Lung (tissue), 12 donors: ENCODE measurements around the gene RASAL2. TPM values are rescaled to one million over a fixed set of nuclear protein-coding genes. Genes with fewer than 3 reads are reported as not detected.

ENCODE experiments used
- ATAC-seq: fragments of 200-7000 bp; cut with Tn5 transposase; one replicate; pipeline ENCODE4 v1.9.1; 2020; ENCODE audit warnings: moderate number of reproducible peaks; ENCODE audit not compliant: insufficient read depth, low FRiP score
- DNase-seq, 3 donors: peaks; one replicate each; pipeline ENCODE4 v3.0.0-alpha.2; 2013 to 2017
- H3K27ac ChIP-seq, 2 donors: one replicate each; pipeline ENCODE4 v1.5.1; 2013; ENCODE audit warnings: mild to moderate bottlenecking in 2 of 2, moderate library complexity in 2 of 2, control low read depth in 1 of 2, inconsistent platforms in 1 of 2, low read depth in 1 of 2, low read length in 1 of 2
- H3K27me3 ChIP-seq, 3 donors: one replicate each; pipeline ENCODE4 v1.5.1; 2013; ENCODE audit warnings: low read length in 2 of 3; ENCODE audit not compliant: control insufficient read depth in 3 of 3, insufficient read depth in 3 of 3
- H3K36me3 ChIP-seq, 4 donors: one replicate each; pipeline ENCODE4 v1.5.1; 2013; ENCODE audit warnings: low read length in 4 of 4, mild to moderate bottlenecking in 1 of 4, moderate library complexity in 1 of 4; ENCODE audit not compliant: control insufficient read depth in 4 of 4, insufficient read depth in 4 of 4
- H3K4me1 ChIP-seq, 5 donors: one replicate each; pipeline ENCODE4 v1.5.1; 2013; ENCODE audit warnings: low read length in 5 of 5, mild to moderate bottlenecking in 2 of 5, moderate library complexity in 1 of 5; ENCODE audit not compliant: control insufficient read depth in 5 of 5, insufficient read depth in 5 of 5
- H3K4me3 ChIP-seq: one replicate; pipeline ENCODE4 v1.5.1; 2013; ENCODE audit warnings: mild to moderate bottlenecking, control low read depth, moderate library complexity
- H3K9ac ChIP-seq, 2 donors: one replicate each; pipeline ENCODE4 v1.5.1; 2013; ENCODE audit warnings: low read length in 2 of 2, control low read depth in 1 of 2; ENCODE audit not compliant: insufficient read depth in 1 of 2
- H3K9me3 ChIP-seq, 4 donors: one replicate each; pipeline ENCODE4 v1.5.1; 2013; ENCODE audit warnings: low read length in 3 of 4, mild to moderate bottlenecking in 1 of 4, moderate library complexity in 1 of 4; ENCODE audit not compliant: control insufficient read depth in 4 of 4, insufficient read depth in 3 of 4
- WGBS, 2 donors: extraction: QIAGEN DNeasy Blood & Tissue Kit; methylation state at CpG; one replicate each; pipeline ENCODE4 v1.1.7; 2013; 5-methylcytosine and 5-hydroxymethylcytosine counted together
- polyA plus RNA-seq, 2 donors: library from polyadenylated mRNA; stranded (reverse); fragments of 200-250 nt; gene quantifications; one replicate each; pipeline ENCODE4 v1.2.1, GENCODE V29; 2013
- total RNA-seq, 2 donors: library from RNA; depleted of rRNA in 1 of 2; stranded (reverse); fragments of >200 nt in 1 of 2; gene quantifications; one replicate each; pipeline ENCODE4 v1.2.1, GENCODE V29; 2014 to 2021
- TF ChIP-seq, protein P1 (sequence below): IDR thresholded peaks from 2 replicates; pipeline ENCODE4 v1.5.1; 2012; ENCODE audit warnings: mild to moderate bottlenecking; ENCODE audit errors: control extremely low read depth, extremely low read depth
- donor health status: control.
- donor health status: control.
- donor health status: Bipolar disorder and iron deficiency.
- donor health status: healthy.
- donor health status: DM: yes; HTN: yes; CAD: no.

Gene RASAL2
- total and polyA plus RNA-seq, 4 donors: 4.9 to 34.8 (median 15.8) TPM

DNA sequence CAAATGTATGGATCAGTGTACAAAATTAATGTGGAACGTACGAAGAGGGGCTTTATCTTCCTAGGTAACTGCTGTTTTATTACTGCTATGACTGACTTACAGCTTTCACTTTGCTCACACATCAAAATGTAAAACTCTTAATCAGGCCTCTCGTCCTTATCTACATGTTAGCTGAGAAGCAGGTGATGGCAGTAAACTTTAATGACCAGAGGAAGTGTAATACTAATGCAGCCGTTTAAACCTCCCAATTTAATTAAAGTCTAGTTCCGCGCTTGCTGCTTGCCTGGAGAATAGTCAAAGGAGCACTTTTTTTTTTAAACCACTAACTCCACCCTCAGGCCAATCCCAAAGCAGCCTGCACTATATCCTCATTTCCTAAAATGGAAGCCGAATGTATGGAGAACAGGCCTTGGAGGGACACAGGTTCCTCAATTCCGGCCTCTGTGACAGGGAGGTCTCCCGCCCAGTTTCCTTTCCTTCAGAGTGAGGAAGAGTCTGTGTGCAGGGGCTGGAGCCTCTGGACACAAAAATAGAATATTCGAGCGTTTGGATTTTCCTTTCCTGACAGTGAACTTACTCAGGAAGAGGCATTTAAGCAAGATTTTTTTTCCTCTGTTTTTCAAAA, 36.7 kb upstream of the RASAL2 start:
- Histone ChIP-seq H3K9me3 (no peaks in the 10 kb centered on the region), H3K36me3 (no peaks in the 10 kb centered on the region), H3K9ac (no peak overlapping the region), H3K4me1 (peaks cover 0 to 43% (median 13%) of the 10 kb centered on the region in 5 donors), H3K27me3 (no peaks in the 10 kb centered on the region), H3K4me3 (no peak overlapping the region), H3K27ac (peak overlapping the region; percentile 73 to 85)
- 57 to 69% methylated on average over 11 of the region's 11 CpGs for WGBS, 2 donors
- TF ChIP-seq, protein P1, sequence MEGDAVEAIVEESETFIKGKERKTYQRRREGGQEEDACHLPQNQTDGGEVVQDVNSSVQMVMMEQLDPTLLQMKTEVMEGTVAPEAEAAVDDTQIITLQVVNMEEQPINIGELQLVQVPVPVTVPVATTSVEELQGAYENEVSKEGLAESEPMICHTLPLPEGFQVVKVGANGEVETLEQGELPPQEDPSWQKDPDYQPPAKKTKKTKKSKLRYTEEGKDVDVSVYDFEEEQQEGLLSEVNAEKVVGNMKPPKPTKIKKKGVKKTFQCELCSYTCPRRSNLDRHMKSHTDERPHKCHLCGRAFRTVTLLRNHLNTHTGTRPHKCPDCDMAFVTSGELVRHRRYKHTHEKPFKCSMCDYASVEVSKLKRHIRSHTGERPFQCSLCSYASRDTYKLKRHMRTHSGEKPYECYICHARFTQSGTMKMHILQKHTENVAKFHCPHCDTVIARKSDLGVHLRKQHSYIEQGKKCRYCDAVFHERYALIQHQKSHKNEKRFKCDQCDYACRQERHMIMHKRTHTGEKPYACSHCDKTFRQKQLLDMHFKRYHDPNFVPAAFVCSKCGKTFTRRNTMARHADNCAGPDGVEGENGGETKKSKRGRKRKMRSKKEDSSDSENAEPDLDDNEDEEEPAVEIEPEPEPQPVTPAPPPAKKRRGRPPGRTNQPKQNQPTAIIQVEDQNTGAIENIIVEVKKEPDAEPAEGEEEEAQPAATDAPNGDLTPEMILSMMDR: no peak
- peak in 1 of 3 donors; percentile 39 for DNase-seq
- no peak for ATAC-seq

DNA sequence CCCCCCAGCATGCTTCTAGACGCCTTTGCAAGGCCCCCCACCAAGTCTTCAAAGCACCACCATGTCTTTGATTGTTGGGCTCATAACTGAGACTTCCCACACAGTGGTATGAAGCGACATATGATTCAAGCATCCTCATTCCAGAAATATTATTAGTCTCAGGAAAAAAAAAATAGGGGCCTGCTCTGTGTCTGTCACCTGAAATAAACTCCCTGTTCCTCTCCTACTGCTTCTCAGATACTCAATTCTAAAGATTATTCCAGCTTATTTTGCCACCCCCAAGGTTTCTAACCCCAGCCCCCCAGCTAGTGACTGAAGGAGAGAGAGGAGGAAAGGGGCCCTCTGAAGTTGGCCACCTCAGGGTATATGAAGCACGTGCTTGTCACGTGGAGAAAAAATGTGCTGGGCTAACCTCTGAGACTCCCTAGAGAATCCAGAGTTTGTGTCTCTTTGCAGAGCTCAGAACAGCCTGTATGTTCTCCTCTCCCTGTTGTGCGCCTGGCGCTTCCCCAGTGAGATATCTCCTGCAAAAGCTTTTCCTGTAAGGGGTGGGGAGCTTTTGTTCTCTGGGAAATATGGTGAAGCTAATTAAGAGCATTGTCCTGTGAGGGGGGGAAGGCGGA, 35.9 kb upstream of the RASAL2 start:
- Histone ChIP-seq H3K27ac (peak overlapping the region; percentile 85 to 88), H3K27me3 (no peaks in the 10 kb centered on the region), H3K4me3 (no peak overlapping the region), H3K36me3 (no peaks in the 10 kb centered on the region), H3K9me3 (no peaks in the 10 kb centered on the region), H3K4me1 (peaks cover 0 to 43% (median 12%) of the 10 kb centered on the region in 5 donors), H3K9ac (no peak overlapping the region)
- ATAC-seq (no peak), DNase-seq (peak in 1 of 3 donors; percentile 57)
- TF ChIP-seq, protein P1: no peak
- WGBS, 2 donors: 52 to 62% methylated on average over 7 of the region's 7 CpGs

DNA sequence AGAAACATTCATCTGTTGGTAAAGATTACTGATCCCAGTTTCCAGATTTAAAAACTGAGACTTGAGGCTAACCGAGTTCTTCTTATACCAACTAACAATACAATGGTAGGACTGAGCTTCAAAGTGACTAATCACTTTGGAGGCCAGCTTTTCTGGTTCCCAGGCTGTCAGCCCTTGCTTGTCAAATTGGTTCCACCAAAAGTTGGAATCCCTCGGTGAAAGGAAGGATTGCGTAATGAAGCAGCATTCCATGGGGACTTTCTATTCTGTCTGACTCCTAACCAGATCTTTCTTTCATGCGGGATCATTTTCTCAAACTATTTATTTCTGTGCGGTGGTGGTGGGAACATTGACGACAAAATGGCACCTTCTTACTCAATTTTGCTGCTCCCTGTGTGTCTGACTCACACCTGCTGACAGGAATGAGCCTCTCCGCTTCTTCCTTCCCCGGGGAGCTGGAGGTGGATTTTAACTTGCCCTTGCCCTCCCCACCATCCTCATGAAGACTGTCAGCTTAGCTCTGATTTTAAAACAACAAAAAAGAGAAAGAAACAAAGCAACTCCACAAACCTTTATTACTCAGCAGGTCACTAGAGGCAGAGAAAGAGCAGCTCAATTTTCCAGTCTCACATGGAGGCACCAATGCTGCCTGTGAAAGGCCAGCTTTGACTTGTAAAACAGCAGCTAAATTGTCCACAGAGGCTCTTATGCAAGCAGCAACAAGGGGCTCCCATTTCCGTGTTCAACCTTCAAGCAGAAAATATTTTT, 32.9 kb upstream of the RASAL2 start:
- 63 to 81% methylated on average over 9 of the region's 9 CpGs for WGBS, 2 donors
- H3K4me1 ChIP-seq: peaks cover 0 to 43% (median 2%) of the 10 kb centered on the region in 5 donors
- peaks cover 0 to 2% (median 0%) of the 10 kb centered on the region in 4 donors for H3K9me3 ChIP-seq
- TF ChIP-seq, protein P1: no peak
- H3K27ac ChIP-seq: peak overlapping the region; percentile 65 to 71
- H3K9ac ChIP-seq: no peak overlapping the region
- ATAC-seq: no peak
- no peaks in the 10 kb centered on the region for H3K36me3 ChIP-seq
- no peak overlapping the region for H3K4me3 ChIP-seq
- peak in 1 of 3 donors; percentile 36 for DNase-seq
- no peaks in the 10 kb centered on the region for H3K27me3 ChIP-seq
